ENCODE measurements around the gene UBL4B.

DNA sequence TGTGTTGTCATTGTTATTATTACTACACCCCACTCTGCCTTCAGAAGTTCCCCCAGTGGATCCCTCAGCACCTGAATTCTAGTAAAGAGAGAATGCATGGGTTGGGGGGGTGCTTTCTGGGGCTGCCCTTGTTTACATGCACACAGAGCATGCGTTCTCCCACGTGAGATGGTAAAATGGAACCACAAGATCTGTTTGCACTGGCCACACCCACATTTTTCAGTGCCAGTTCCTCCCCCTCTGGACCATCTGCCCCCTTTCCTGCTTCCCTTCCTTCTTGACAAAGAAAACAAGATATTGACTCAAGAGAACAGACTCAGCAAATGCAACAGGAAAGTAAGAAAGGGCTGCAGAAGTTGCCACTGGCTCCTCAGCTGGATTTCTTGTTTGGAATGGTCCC is 46.9 kb downstream of the UBL4B start:
- TF ChIP-seq CTBP1 (IDR thresholded peaks at IDR 0.05; ENCODE audit: borderline replicate concordance) = no peak
- no peak for TF ChIP-seq SUZ12 (IDR thresholded peaks at IDR 0.05)
- no peak for TF ChIP-seq FOXM1 (IDR thresholded peaks at IDR 0.05; ENCODE audit: borderline replicate concordance)
- TF ChIP-seq HDGF (IDR thresholded peaks at IDR 0.05; ENCODE audit: borderline replicate concordance) = no peak
- TF ChIP-seq ELF4 (IDR thresholded peaks at IDR 0.05) = no peak
- no peak for TF ChIP-seq BHLHE40 (IDR thresholded peaks at IDR 0.05; ENCODE audit: borderline replicate concordance)
